Lower lobe of right lung (tissue), 2 donors: ENCODE results near the gene ADD2. TPM values are rescaled to one million over a fixed set of nuclear protein-coding genes. Genes with fewer than 3 reads are reported as not detected.

Experiments used
- ATAC-seq, 2 donors: fragments of 200-7000 bp; cut with Tn5 transposase; one replicate each; pipeline ENCODE4 v1.9.1; 2020 to 2022; ENCODE audit warnings: mild to moderate bottlenecking in 2 of 2, moderate library complexity in 2 of 2
- DNase-seq: peaks from one replicate; pipeline ENCODE4 v3.0.0-alpha.2; 2020
- H3K27ac ChIP-seq: fragments of 200-600 bp; one replicate; pipeline ENCODE4 v1.8.0; 2022
- H3K27me3 ChIP-seq: fragments of 200-600 bp; one replicate; pipeline ENCODE4 v1.8.0; 2022; ENCODE audit warnings: low read depth
- H3K36me3 ChIP-seq: fragments of 200-600 bp; one replicate; pipeline ENCODE4 v1.8.0; 2022; ENCODE audit warnings: mild to moderate bottlenecking
- H3K4me1 ChIP-seq: fragments of 200-600 bp; one replicate; pipeline ENCODE4 v1.8.0; 2022
- H3K4me3 ChIP-seq: fragments of 200-600 bp; one replicate; pipeline ENCODE4 v1.8.0; 2022; ENCODE audit warnings: mild to moderate bottlenecking
- H3K9me3 ChIP-seq: fragments of 200-600 bp; one replicate; pipeline ENCODE4 v1.8.0; 2022
- CTCF ChIP-seq: fragments of 200-600 bp; IDR thresholded peaks from one replicate; pipeline ENCODE4 v1.8.0; 2022; ENCODE audit warnings: antibody characterized with exemption, mild to moderate bottlenecking
- intact Hi-C: fragments of 100-400 bp; cut with DNase I; formaldehyde crosslinking; loops from one replicate; pipeline ENCODE4 v1.11.0; 2022
- total RNA-seq: library from RNA; stranded (reverse); fragmentation: NEBNext Ultra II Directional; extraction: Animal tissue kit (Norgen Biotek cat#: 25700); gene quantifications from one replicate; pipeline ENCODE4 v1.2.1, GENCODE V29; 2021
- donor health status: DM: no; HTN: yes; CAD: no; lungs with severe emphysema.

The ADD2 gene
- total RNA-seq, 1 donor from 2014 or later: 2.1 TPM

GRCh38 chr2:70775141-70775540, 7.1 kb upstream of the ADD2 start:
- intact Hi-C loops: no loop called here
- no peak for TF ChIP-seq CTCF
- no peaks in the 10 kb centered on the region for H3K4me1 ChIP-seq
- DNase-seq (no peak), ATAC-seq (no peak)
- H3K27ac ChIP-seq: no peak overlapping the region
- H3K9me3 ChIP-seq: no peaks in the 10 kb centered on the region
- peaks cover 12% of the 10 kb centered on the region for H3K27me3 ChIP-seq
- H3K4me3 ChIP-seq: no peak overlapping the region
- no peaks in the 10 kb centered on the region for H3K36me3 ChIP-seq

GRCh38 chr2:70772486-70773155, 4.6 kb upstream of the ADD2 start:
- H3K27me3 ChIP-seq: peaks cover 28% of the 10 kb centered on the region
- no peak overlapping the region for H3K4me3 ChIP-seq
- H3K36me3 ChIP-seq: no peaks in the 10 kb centered on the region
- H3K27ac ChIP-seq: no peak overlapping the region
- intact Hi-C loops: no loop called here
- DNase-seq: no peak
- no peak for ATAC-seq
- H3K4me1 ChIP-seq: peaks cover 3% of the 10 kb centered on the region
- H3K9me3 ChIP-seq: no peaks in the 10 kb centered on the region
- TF ChIP-seq CTCF: no peak

GRCh38 chr2:70771446-70771845, 3.4 kb upstream of the ADD2 start:
- no peak overlapping the region for H3K27ac ChIP-seq
- ATAC-seq (no peak), DNase-seq (no peak)
- TF ChIP-seq CTCF: no peak
- H3K4me1 ChIP-seq: peaks cover 13% of the 10 kb centered on the region
- H3K27me3 ChIP-seq: peaks cover 40% of the 10 kb centered on the region
- no peak overlapping the region for H3K4me3 ChIP-seq
- H3K9me3 ChIP-seq: no peaks in the 10 kb centered on the region
- no peaks in the 10 kb centered on the region for H3K36me3 ChIP-seq
- intact Hi-C loops: no loop called here

GRCh38 chr2:70769450-70769849, 1.4 kb upstream of the ADD2 start:
- Histone ChIP-seq H3K4me1 (peaks cover 13% of the 10 kb centered on the region), H3K36me3 (no peaks in the 10 kb centered on the region), H3K4me3 (no peak overlapping the region), H3K27ac (no peak overlapping the region), H3K27me3 (peaks cover 53% of the 10 kb centered on the region), H3K9me3 (no peaks in the 10 kb centered on the region)
- TF ChIP-seq CTCF: no peak
- intact Hi-C loops: no loop called here
- DNase-seq (no peak), ATAC-seq (no peak)

GRCh38 chr2:70768590-70769085, 638 bp upstream of the ADD2 start:
- no peaks in the 10 kb centered on the region for H3K36me3 ChIP-seq

More at GRCh38 chr2:70768590-70769085, 638 bp upstream of the ADD2 start:
- H3K4me1 ChIP-seq: peaks cover 13% of the 10 kb centered on the region
- H3K27ac ChIP-seq: no peak overlapping the region
- DNase-seq (no peak), ATAC-seq (no peak)
- peaks cover 54% of the 10 kb centered on the region for H3K27me3 ChIP-seq
- H3K4me3 ChIP-seq: no peak overlapping the region
- no peak for TF ChIP-seq CTCF
- intact Hi-C loops: no loop called here
- H3K9me3 ChIP-seq: no peaks in the 10 kb centered on the region
